WI38 (cell line): ENCODE results near the gene SIRT7.

Experiments
- H3K4me3 ChIP-seq: 2 replicates; pipeline ENCODE4 v1.5.1; 2011; ENCODE audit warnings: low read depth, mild to moderate bottlenecking, control low read depth, low read length
- CTCF ChIP-seq: IDR thresholded peaks from 2 replicates; pipeline ENCODE4 v1.5.1; 2012; ENCODE audit warnings: low read depth, mild to moderate bottlenecking, control low read depth, low read length

The SIRT7 gene

GRCh38 chr17:81888988-81889595 is 28.9 kb downstream of the SIRT7 start:
- TF ChIP-seq CTCF: no peak
- no peak overlapping the region for H3K4me3 ChIP-seq

- no peak overlapping the region for H3K4me3 ChIP-seq
- TF ChIP-seq CTCF: no peak
Measured at GRCh38 chr17:81888105-81888987, 29.6 kb downstream of the SIRT7 start.

GRCh38 chr17:81885869-81886548 is 32.0 kb downstream of the SIRT7 start:
- H3K4me3 ChIP-seq: no peak overlapping the region
- no peak for TF ChIP-seq CTCF

- TF ChIP-seq CTCF: no peak
- no peak overlapping the region for H3K4me3 ChIP-seq
Measured at GRCh38 chr17:81885454-81885853, 32.5 kb downstream of the SIRT7 start.

GRCh38 chr17:81884968-81885367 is 33.0 kb downstream of the SIRT7 start:
- no peak for TF ChIP-seq CTCF

GRCh38 chr17:81884520-81884919 is 33.5 kb downstream of the SIRT7 start:
- no peak for TF ChIP-seq CTCF
- H3K4me3 ChIP-seq: no peak overlapping the region

More at GRCh38 chr17:81884968-81885367, 33.0 kb downstream of the SIRT7 start:
- no peak overlapping the region for H3K4me3 ChIP-seq
